Measurements from ENCODE around the gene TTLL5. TPM values are rescaled to one million over a fixed set of nuclear protein-coding genes. Genes with fewer than 3 reads are reported as not detected.
A peak's percentile ranks its signal among the peaks of the same experiment; 100 is the strongest.

The TTLL5 gene
- total RNA-seq, 1 experiment from 2014 or later = 35.7 TPM

DNA sequence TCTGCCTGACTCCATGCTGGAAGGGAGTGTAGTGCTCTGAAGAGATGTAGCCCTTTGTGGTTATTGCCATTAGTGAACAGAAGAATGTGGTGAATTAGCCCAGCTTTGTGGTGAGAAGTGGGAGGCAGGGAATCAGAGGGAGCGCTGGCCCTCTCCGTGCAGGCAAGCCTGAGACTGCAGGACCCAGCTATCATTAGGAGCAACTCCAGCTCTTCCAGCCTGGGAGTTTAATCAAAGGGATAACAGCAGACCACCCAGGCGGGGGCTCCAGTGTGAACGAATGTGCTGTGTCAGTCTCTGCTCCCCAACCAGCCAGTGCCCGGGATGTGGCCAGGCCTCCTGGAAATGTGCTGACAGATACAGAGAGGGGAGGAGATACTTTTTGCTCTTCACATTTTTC, 142.7 kb downstream of the TTLL5 start:
- Histone ChIP-seq H3K4me1 (ENCODE audit: insufficient read depth, low read length) (no peaks in the 10 kb centered on the region), H3K79me1 (ENCODE audit: insufficient read depth, low read depth, low read length, poor library complexity, severe bottlenecking) (no peaks in the 10 kb centered on the region), H4K8ac (replicated peaks; ENCODE audit: insufficient read length, low read depth, low read length) (no peak overlapping the region), H3K14ac (ENCODE audit: insufficient read depth, low read length) (no peak overlapping the region), H3K56ac (ENCODE audit: insufficient read length, low read depth, low read length) (no peak overlapping the region), H3K4ac (ENCODE audit: low read depth, low read length) (no peak overlapping the region), H3K79me2 (ENCODE audit: insufficient read depth, low read length) (no peaks in the 10 kb centered on the region), H3K9ac (ENCODE audit: extremely low read depth, insufficient read length, low read length) (no peak overlapping the region), H3K27me3 (ENCODE audit: insufficient read depth, low read length) (no peaks in the 10 kb centered on the region), H3K23ac (ENCODE audit: insufficient read length, low read depth, low read length) (no peak overlapping the region), H2AK5ac (ENCODE audit: insufficient read length, low read length) (no peak overlapping the region), H3K9me3 (ENCODE audit: control insufficient read depth, low read depth, low read length) (no peaks in the 10 kb centered on the region), H2BK15ac (ENCODE audit: low read depth, low read length) (no peak overlapping the region), H2BK5ac (ENCODE audit: insufficient read length, low read length) (no peak overlapping the region), H4K5ac (ENCODE audit: insufficient read length, low read depth, low read length) (no peak overlapping the region), H3K18ac (ENCODE audit: insufficient read length, low read depth, low read length) (no peak overlapping the region), H4K20me1 (ENCODE audit: control insufficient read depth, insufficient read depth, insufficient read length) (no peaks in the 10 kb centered on the region), H2AFZ (ENCODE audit: low read length) (no peak overlapping the region), H3K4me2 (ENCODE audit: insufficient read depth, insufficient read length, low read length) (no peak overlapping the region), H2BK20ac (ENCODE audit: low read depth, low read length, poor library complexity, severe bottlenecking) (no peak overlapping the region), H3T11ph (ENCODE audit: low read length) (no peak overlapping the region), H2BK120ac (ENCODE audit: low read depth, low read length, poor library complexity, severe bottlenecking) (no peak overlapping the region), H2BK12ac (ENCODE audit: insufficient read length, low read depth, low read length) (no peak overlapping the region), H3K27ac (ENCODE audit: insufficient read length, low read depth, low read length) (no peak overlapping the region), H3K23me2 (ENCODE audit: insufficient read length, low read depth, low read length, poor library complexity, severe bottlenecking) (no peaks in the 10 kb centered on the region), H4K91ac (ENCODE audit: insufficient read length, low read depth, low read length) (no peak overlapping the region)
- Mint-ChIP-seq H3K27me3 (ENCODE audit: low read depth) (no peaks in the 10 kb centered on the region), H3K4me3 (no peak overlapping the region), H3K4me1 (peaks cover 6 to 15% of the 10 kb centered on the region in 2 experiments), H3K9me3 (no peaks in the 10 kb centered on the region), H3K27ac (peak overlapping the region in 2 of 3 experiments; percentile 10 to 69; a peak in 5 of 7 replicates), H3K36me3 (ENCODE audit: insufficient read depth in 1 of 3, low read depth in 3 of 3) (peaks cover 6 to 12% (median 9%) of the 10 kb centered on the region in 3 experiments; a peak in 6 of 7 replicates)
- WGBS (ENCODE audit: extremely low coverage, insufficient read length, low lambda C conversion rate) = no CpG with 5 or more reads among the region's 5 CpGs
- no peak for DNase-seq
- TF ChIP-seq, protein P1, sequence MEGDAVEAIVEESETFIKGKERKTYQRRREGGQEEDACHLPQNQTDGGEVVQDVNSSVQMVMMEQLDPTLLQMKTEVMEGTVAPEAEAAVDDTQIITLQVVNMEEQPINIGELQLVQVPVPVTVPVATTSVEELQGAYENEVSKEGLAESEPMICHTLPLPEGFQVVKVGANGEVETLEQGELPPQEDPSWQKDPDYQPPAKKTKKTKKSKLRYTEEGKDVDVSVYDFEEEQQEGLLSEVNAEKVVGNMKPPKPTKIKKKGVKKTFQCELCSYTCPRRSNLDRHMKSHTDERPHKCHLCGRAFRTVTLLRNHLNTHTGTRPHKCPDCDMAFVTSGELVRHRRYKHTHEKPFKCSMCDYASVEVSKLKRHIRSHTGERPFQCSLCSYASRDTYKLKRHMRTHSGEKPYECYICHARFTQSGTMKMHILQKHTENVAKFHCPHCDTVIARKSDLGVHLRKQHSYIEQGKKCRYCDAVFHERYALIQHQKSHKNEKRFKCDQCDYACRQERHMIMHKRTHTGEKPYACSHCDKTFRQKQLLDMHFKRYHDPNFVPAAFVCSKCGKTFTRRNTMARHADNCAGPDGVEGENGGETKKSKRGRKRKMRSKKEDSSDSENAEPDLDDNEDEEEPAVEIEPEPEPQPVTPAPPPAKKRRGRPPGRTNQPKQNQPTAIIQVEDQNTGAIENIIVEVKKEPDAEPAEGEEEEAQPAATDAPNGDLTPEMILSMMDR (conservative IDR thresholded peaks at IDR 0.05) = no peak
